ENCODE results near the gene ZNF487. TPM values are rescaled to one million over a fixed set of nuclear protein-coding genes. Genes with fewer than 3 reads are reported as not detected.

ZNF487 gene
- total and polyA plus RNA-seq, 2 of the 4 experiments (the other 2 are of a cell fraction), result 1.7 to 2.7 TPM

DNA sequence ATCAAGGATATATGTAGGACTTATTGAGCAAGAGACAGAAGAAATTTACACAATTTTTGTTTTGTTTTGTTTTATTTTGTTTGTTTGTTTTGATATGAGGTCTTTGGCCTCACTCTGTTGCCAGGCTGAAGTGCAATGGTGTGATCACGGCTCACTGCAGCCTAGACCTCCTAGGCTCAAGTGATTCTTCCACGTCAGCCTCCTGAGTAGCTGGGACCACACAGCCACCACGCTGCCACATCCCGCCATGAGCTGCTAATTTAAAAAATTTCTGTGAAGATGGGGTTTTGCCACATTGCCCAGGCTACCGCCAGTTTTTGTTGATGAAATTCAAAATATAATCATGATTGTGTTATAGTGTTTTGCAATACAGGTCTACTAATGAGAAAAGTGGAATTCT, 54.9 kb downstream of the ZNF487 start:
- Histone ChIP-seq H4K5ac (ENCODE audit: low read depth, low read length) (no peak overlapping the region), H3K9me1 (ENCODE audit: insufficient read depth, low read length) (no peaks in the 10 kb centered on the region), H2AFZ (replicated peaks; ENCODE audit: low read length, poor library complexity) (no peak overlapping the region), H2AK5ac (ENCODE audit: low read depth, low read length) (no peak overlapping the region), H3K79me1 (ENCODE audit: low read depth in 1 of 2, low read length in 2 of 2) (no peaks in the 10 kb centered on the region), H4K20me1 (ENCODE audit: insufficient read depth, low read length) (no peaks in the 10 kb centered on the region), H2BK5ac (ENCODE audit: low read depth, low read length, poor library complexity, severe bottlenecking) (no peak overlapping the region), H4K91ac (ENCODE audit: insufficient read depth, low read depth, low read length) (no peak overlapping the region), H3K9me3 (ENCODE audit: control insufficient read depth, insufficient read depth, low read length) (peaks cover 2% of the 10 kb centered on the region; the same call in 1 of the 2 replicates), H3K27ac (ENCODE audit: insufficient read depth, low read length) (no peak overlapping the region), H2BK120ac (ENCODE audit: low read depth, low read length) (no peak overlapping the region), H3K4me1 (ENCODE audit: control insufficient read depth, insufficient read depth, low read length) (no peaks in the 10 kb centered on the region), H3K36me3 (ENCODE audit: control insufficient read depth, insufficient read depth, low read length) (no peaks in the 10 kb centered on the region), H3K9ac (ENCODE audit: low read depth, low read length) (no peak overlapping the region), H3K4ac (ENCODE audit: low read depth, low read length) (no peak overlapping the region), H2AK9ac (replicated peaks; ENCODE audit: low read depth, low read length, poor library complexity) (no peak overlapping the region), H3K4me3 (ENCODE audit: insufficient read depth, low read depth, low read length) (no peak overlapping the region), H2BK15ac (ENCODE audit: low read depth, low read length) (no peak overlapping the region), H3K14ac (replicated peaks; ENCODE audit: low read depth, low read length) (no peak overlapping the region), H3K56ac (ENCODE audit: extremely low read depth, insufficient read depth, low read length) (no peak overlapping the region), H3K23ac (ENCODE audit: low read depth, low read length) (no peak overlapping the region), H2BK20ac (ENCODE audit: low read depth, low read length) (no peak overlapping the region), H3K27me3 (ENCODE audit: control insufficient read depth, insufficient read depth, low read length) (no peaks in the 10 kb centered on the region), H3K18ac (ENCODE audit: low read depth, low read length) (no peak overlapping the region), H4K8ac (ENCODE audit: low read depth in 2 of 2, low read length in 2 of 2) (no peak overlapping the region), H3K4me2 (ENCODE audit: low read depth, low read length) (no peak overlapping the region)
- ATAC-seq (ENCODE audit: low read depth) (no peak), DNase-seq (no peak)
- TF ChIP-seq RCOR1 (IDR thresholded peaks at IDR 0.05; ENCODE audit: insufficient replicate concordance, low read length), result no peak
- TF ChIP-seq, protein P1, sequence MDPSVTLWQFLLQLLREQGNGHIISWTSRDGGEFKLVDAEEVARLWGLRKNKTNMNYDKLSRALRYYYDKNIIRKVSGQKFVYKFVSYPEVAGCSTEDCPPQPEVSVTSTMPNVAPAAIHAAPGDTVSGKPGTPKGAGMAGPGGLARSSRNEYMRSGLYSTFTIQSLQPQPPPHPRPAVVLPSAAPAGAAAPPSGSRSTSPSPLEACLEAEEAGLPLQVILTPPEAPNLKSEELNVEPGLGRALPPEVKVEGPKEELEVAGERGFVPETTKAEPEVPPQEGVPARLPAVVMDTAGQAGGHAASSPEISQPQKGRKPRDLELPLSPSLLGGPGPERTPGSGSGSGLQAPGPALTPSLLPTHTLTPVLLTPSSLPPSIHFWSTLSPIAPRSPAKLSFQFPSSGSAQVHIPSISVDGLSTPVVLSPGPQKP (IDR thresholded peaks at IDR 0.05; ENCODE audit: borderline replicate concordance, low read depth, low read length), result no peak
- TF ChIP-seq MAFK (IDR thresholded peaks at IDR 0.05; ENCODE audit: low read depth, low read length), result no peak
- TF ChIP-seq, protein P2, sequence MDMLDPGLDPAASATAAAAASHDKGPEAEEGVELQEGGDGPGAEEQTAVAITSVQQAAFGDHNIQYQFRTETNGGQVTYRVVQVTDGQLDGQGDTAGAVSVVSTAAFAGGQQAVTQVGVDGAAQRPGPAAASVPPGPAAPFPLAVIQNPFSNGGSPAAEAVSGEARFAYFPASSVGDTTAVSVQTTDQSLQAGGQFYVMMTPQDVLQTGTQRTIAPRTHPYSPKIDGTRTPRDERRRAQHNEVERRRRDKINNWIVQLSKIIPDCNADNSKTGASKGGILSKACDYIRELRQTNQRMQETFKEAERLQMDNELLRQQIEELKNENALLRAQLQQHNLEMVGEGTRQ (IDR thresholded peaks at IDR 0.05; ENCODE audit: low read depth, low read length), result no peak
- no peak for TF ChIP-seq RFX5 (IDR thresholded peaks at IDR 0.05; ENCODE audit: low read depth, low read length)
- no peak for TF ChIP-seq FOS (IDR thresholded peaks at IDR 0.05; ENCODE audit: low read depth, low read length)
- TF ChIP-seq CHD1 (IDR thresholded peaks at IDR 0.05; ENCODE audit: low read depth, low read length), result no peak
- no peak for TF ChIP-seq MXI1 (IDR thresholded peaks at IDR 0.05; ENCODE audit: borderline replicate concordance, low read depth, low read length)
- TF ChIP-seq MAZ (IDR thresholded peaks at IDR 0.05; ENCODE audit: borderline replicate concordance, low read depth, low read length), result no peak
- TF ChIP-seq, protein P3, sequence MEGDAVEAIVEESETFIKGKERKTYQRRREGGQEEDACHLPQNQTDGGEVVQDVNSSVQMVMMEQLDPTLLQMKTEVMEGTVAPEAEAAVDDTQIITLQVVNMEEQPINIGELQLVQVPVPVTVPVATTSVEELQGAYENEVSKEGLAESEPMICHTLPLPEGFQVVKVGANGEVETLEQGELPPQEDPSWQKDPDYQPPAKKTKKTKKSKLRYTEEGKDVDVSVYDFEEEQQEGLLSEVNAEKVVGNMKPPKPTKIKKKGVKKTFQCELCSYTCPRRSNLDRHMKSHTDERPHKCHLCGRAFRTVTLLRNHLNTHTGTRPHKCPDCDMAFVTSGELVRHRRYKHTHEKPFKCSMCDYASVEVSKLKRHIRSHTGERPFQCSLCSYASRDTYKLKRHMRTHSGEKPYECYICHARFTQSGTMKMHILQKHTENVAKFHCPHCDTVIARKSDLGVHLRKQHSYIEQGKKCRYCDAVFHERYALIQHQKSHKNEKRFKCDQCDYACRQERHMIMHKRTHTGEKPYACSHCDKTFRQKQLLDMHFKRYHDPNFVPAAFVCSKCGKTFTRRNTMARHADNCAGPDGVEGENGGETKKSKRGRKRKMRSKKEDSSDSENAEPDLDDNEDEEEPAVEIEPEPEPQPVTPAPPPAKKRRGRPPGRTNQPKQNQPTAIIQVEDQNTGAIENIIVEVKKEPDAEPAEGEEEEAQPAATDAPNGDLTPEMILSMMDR (conservative IDR thresholded peaks at IDR 0.05; ENCODE audit: low read depth, low read length), result no peak
- TF ChIP-seq SMC3 (IDR thresholded peaks at IDR 0.05; ENCODE audit: low read depth, low read length), result no peak
- intact Hi-C loops (cut with micrococcal nuclease), result no loop called here
- ChIA-PET CTCF (no interaction called here), POLR2A (ENCODE audit: unreplicated experiment) (no interaction called here)
- WGBS, 2 experiments (ENCODE audit: extremely low coverage in 2 of 2, insufficient read length in 1 of 2), result no CpG with 5 or more reads among the region's 5 CpGs
- in situ Hi-C loops (cut with MboI; ENCODE audit: low sequenced_read_pairs), result no loop called here
- dilution Hi-C loops (cut with HindIII; ENCODE audit: low sequenced_read_pairs, unreplicated experiment), result no loop called here
- no TSS peak for BruUV-seq (replicated peaks)

All from IMR-90 (cell line).